GM12875 (cell line): ENCODE measurements around the gene HACD2.

Experiments used
- H3K4me3 ChIP-seq: one replicate; pipeline ENCODE4 v1.5.1; 2011; ENCODE audit warnings: low read depth, low read length, control low read depth
- CTCF ChIP-seq: IDR thresholded peaks from 2 replicates; pipeline ENCODE4 v1.5.1; 2011; ENCODE audit warnings: low read depth, mild to moderate bottlenecking, control low read depth, inconsistent platforms, low read length, moderate library complexity, borderline replicate concordance; ENCODE audit not compliant: insufficient read depth

Gene HACD2

GRCh38 chr3:123520656-123521055 lies 64.2 kb downstream of the HACD2 start:
- no peak for TF ChIP-seq CTCF
- H3K4me3 ChIP-seq = no peak overlapping the region

- no peak overlapping the region for H3K4me3 ChIP-seq
- no peak for TF ChIP-seq CTCF
These were observed 65.9 kb downstream of the HACD2 start for GRCh38 chr3:123518892-123519485.

- TF ChIP-seq CTCF = no peak
These were observed 73.1 kb downstream of the HACD2 start for GRCh38 chr3:123511726-123512125.

GRCh38 chr3:123511084-123511483 lies 73.8 kb downstream of the HACD2 start:
- H3K4me3 ChIP-seq = no peak overlapping the region
- TF ChIP-seq CTCF = no peak

More at GRCh38 chr3:123511726-123512125, 73.1 kb downstream of the HACD2 start:
- no peak overlapping the region for H3K4me3 ChIP-seq

GRCh38 chr3:123508178-123508577 lies 76.7 kb downstream of the HACD2 start:
- H3K4me3 ChIP-seq = no peak overlapping the region
- no peak for TF ChIP-seq CTCF

GRCh38 chr3:123505820-123506219 lies 79.0 kb downstream of the HACD2 start:
- no peak for TF ChIP-seq CTCF
- H3K4me3 ChIP-seq = no peak overlapping the region

- no peak for TF ChIP-seq CTCF
These were observed 81.7 kb downstream of the HACD2 start for GRCh38 chr3:123503203-123503602.

More at GRCh38 chr3:123503203-123503602, 81.7 kb downstream of the HACD2 start:
- no peak overlapping the region for H3K4me3 ChIP-seq
